ENCODE data around the gene SLC35B2. TPM values are rescaled to one million over a fixed set of nuclear protein-coding genes. Genes with fewer than 3 reads are reported as not detected.
A peak's percentile ranks its signal among the peaks of the same experiment; 100 is the strongest.

SLC35B2 gene
- total RNA-seq, 1 donor from 2014 or later: 71.8 TPM

DNA sequence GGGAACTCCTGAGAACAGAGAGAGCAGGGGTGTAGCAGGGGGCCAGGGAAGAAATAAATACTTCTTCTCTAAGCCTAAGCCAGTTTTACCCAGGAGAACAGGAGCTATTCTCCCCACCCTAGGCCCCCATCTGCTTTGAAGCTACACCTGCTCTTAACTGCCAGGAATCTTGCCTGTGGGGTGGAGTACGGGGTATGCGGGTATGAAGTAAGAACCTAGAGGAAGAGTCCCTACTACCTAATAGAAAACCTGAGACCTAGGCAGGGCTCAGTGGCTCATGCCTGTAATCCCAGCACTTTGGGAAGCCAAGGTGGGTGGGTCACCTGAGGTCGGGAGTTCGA, 32.4 kb downstream of the SLC35B2 start:
- Mint-ChIP-seq H3K4me1 (ENCODE audit: low read depth, unreplicated experiment) (peaks cover 35% of the 10 kb centered on the region), H3K27me3 (ENCODE audit: unreplicated experiment) (peaks cover 5% of the 10 kb centered on the region), H3K27ac (ENCODE audit: unreplicated experiment) (peak overlapping the region; percentile 0)

DNA sequence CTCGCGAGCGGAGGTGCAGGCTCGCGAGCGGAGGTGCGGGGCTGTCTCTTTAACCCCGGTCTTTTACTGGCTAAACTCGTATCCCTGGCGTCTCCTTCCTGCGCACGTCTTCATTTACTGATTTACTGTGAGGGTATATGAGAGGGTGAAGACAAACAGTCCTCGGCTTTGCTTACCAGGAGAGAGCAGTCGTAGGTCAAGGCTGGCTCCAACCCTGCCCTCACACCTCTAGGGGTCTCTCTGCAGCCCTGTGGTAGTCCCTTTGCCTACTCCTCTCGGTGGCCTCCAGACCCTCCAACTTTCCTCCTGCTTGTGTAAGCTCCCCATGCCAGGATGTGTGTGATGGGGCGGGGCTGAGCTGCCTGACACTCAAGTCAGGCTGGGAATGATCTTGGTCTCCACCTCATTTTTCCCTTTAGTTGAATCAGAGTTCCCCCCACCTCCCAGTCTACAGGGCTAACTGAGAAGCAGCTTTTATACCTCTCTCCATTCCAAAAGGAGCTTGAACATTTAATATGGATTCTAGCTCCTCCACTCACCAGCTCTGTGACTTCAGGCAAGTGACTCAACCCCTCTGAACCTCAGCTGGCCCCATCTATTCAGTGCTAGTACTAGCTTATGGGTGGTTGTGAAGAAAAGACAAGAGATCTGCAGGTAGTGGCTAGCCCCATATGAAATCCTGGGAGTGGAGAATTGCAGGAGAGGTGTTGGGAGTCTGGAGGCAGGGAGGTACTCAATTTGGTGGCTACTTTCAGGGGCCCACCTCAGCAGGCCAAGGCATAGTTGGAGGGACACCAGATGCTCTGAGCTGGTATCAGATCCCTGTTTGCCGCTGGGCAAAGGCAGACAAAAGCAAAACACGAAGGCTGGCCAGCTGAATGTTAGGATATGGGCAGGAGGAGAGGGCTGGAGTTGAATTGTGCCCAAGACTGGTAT, 33.0 kb downstream of the SLC35B2 start:
- peak; percentile 59 for DNase-seq
- peak overlapping the region; percentile 91 for H3K4me3 Mint-ChIP-seq (ENCODE audit: unreplicated experiment)
- peaks cover 35% of the 10 kb centered on the region for H3K4me1 Mint-ChIP-seq (ENCODE audit: low read depth, unreplicated experiment)
- peak overlapping the region; percentile 81 for H3K27ac Mint-ChIP-seq (ENCODE audit: unreplicated experiment)
- no peaks in the 10 kb centered on the region for H3K36me3 Mint-ChIP-seq (ENCODE audit: unreplicated experiment)
- peaks cover 2% of the 10 kb centered on the region for H3K9me3 Mint-ChIP-seq (ENCODE audit: unreplicated experiment)
- peaks cover 5% of the 10 kb centered on the region for H3K27me3 Mint-ChIP-seq (ENCODE audit: unreplicated experiment)
- TF ChIP-seq, protein P1, sequence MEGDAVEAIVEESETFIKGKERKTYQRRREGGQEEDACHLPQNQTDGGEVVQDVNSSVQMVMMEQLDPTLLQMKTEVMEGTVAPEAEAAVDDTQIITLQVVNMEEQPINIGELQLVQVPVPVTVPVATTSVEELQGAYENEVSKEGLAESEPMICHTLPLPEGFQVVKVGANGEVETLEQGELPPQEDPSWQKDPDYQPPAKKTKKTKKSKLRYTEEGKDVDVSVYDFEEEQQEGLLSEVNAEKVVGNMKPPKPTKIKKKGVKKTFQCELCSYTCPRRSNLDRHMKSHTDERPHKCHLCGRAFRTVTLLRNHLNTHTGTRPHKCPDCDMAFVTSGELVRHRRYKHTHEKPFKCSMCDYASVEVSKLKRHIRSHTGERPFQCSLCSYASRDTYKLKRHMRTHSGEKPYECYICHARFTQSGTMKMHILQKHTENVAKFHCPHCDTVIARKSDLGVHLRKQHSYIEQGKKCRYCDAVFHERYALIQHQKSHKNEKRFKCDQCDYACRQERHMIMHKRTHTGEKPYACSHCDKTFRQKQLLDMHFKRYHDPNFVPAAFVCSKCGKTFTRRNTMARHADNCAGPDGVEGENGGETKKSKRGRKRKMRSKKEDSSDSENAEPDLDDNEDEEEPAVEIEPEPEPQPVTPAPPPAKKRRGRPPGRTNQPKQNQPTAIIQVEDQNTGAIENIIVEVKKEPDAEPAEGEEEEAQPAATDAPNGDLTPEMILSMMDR (IDR thresholded peaks at IDR 0.05; ENCODE audit: partially characterized antibody, unreplicated experiment): peak; percentile 51

More for the DNA sequence above, 32.4 kb downstream of the SLC35B2 start:
- H3K36me3 Mint-ChIP-seq (ENCODE audit: unreplicated experiment): no peaks in the 10 kb centered on the region
- TF ChIP-seq, protein P1 (IDR thresholded peaks at IDR 0.05; ENCODE audit: partially characterized antibody, unreplicated experiment): no peak
- DNase-seq: no peak
- H3K4me3 Mint-ChIP-seq (ENCODE audit: unreplicated experiment): peak overlapping the region; percentile 91
- H3K9me3 Mint-ChIP-seq (ENCODE audit: unreplicated experiment): peaks cover 2% of the 10 kb centered on the region

DNA sequence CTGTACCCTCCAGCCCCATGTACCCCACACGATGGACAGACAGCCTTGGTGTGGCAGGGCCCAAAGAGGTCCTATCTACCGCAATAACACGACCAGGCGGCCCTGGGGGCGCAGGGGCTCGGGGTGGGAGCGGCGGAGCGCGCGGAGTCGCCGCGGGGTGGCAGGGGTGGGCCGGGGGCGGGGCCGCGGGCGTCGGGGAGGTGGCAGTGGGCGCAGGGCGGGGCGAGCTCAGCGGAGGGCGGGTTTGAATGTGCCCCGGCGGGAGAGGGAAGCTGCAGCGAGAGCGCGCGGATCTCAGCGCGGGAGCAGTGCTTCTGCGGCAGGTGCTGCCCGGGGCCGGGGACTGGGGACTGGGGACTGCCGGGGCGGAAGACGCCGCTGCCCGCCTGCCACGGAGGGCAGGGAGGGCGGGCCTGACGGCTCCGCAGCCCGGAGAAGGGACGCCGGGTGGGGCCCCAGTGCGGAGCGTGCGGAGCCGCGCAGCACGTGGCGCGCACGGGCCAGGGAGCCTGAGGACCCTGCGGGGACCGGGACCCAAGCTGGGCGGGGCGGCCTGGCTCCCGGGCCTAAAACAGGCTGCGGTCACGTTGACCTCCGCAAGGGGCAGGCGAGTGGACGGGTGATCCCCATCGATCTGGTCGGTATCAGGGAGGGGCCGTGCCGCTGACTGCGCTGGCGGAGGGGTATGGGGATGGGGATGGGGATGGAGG, 33.9 kb downstream of the SLC35B2 start, which contains the start of gene SLC29A1:
SLC29A1 (plus strand) TSS at position 277 of the 710 bp plus-strand sequence. CDS start 3,719 bp downstream, outside the sequence.
- TF ChIP-seq, protein P1 (IDR thresholded peaks at IDR 0.05; ENCODE audit: partially characterized antibody, unreplicated experiment): peak; percentile 72
- Mint-ChIP-seq H3K27me3 (ENCODE audit: unreplicated experiment) (peaks cover 5% of the 10 kb centered on the region), H3K4me1 (ENCODE audit: low read depth, unreplicated experiment) (peaks cover 35% of the 10 kb centered on the region), H3K9me3 (ENCODE audit: unreplicated experiment) (peaks cover 2% of the 10 kb centered on the region), H3K4me3 (ENCODE audit: unreplicated experiment) (peak within 1 kb of the TSS; percentile 91), H3K36me3 (ENCODE audit: unreplicated experiment) (no peaks in the 10 kb centered on the region), H3K27ac (ENCODE audit: unreplicated experiment) (peak within 1 kb of the TSS; percentile 81)
- peak; percentile 89 for DNase-seq

DNA sequence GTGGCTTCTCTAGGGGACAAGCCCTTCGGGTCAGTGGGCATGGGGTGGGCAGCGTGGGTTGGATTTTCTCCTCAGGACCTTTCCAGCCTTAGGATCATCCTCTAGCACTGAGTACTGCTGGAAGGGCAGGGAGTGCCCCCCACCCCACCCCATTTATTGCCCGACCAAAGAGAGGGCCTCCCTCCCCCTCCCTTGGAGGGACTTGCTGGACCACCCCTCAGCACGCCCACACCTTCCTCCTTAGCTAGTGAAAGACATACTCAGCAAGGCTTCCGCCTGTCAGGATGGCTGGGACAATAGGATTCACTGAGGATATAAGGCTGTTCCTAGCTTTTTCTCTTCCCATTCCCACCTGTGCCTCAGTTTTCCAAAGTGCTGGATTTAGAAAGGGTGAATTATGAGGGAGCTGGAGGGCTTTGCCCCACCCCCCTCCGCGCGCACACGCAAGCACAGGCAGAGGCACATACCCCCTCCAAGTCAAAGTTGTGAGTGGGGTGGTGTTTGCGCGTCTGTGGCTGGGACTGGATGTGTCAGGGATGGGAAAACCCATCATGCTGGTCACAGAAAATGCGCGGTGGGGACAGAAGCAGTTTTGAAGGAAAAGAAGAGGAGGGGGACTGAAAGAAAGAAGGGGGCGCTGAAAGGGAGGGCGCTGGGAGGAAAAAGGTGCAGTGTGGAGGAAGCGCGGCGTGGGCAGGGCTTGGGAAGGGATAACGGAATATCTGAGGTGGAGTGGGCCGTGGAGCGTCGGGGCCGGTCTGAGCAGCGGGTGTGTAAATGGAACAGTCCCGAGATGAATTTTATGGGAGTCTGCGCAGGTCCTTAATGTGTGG, 34.6 kb downstream of the SLC35B2 start:
- H3K4me1 Mint-ChIP-seq (ENCODE audit: low read depth, unreplicated experiment): peaks cover 28% of the 10 kb centered on the region

More for the DNA sequence above, 34.6 kb downstream of the SLC35B2 start:
- peaks cover 5% of the 10 kb centered on the region for H3K27me3 Mint-ChIP-seq (ENCODE audit: unreplicated experiment)
- H3K27ac Mint-ChIP-seq (ENCODE audit: unreplicated experiment): peak overlapping the region; percentile 33
- peaks cover 2% of the 10 kb centered on the region for H3K9me3 Mint-ChIP-seq (ENCODE audit: unreplicated experiment)
- peak overlapping the region; percentile 78 for H3K4me3 Mint-ChIP-seq (ENCODE audit: unreplicated experiment)
- H3K36me3 Mint-ChIP-seq (ENCODE audit: unreplicated experiment): no peaks in the 10 kb centered on the region
- no peak for DNase-seq
- TF ChIP-seq, protein P1 (IDR thresholded peaks at IDR 0.05; ENCODE audit: partially characterized antibody, unreplicated experiment): no peak

Measured in glutamatergic neuron (in vitro differentiated cells).